HEK293 (cell line): ENCODE measurements around the gene SLC7A1.

Experiments used
- CTCF ChIA-PET: fragments of 350-600 bp; formaldehyde crosslinking; extraction: SDS; loops from one replicate; lab custom pipeline; 2021; ENCODE audit warnings: antibody characterized with exemption; lab: Yijun Ruan, JAX
- POLR2A ChIA-PET: fragments of 300-600 bp; formaldehyde crosslinking; extraction: SDS; loops from one replicate; lab custom pipeline; 2020; ENCODE audit warnings: antibody characterized with exemption, inconsistent platforms; lab: Yijun Ruan, JAX
- H3K27ac ChIP-seq: fragments of 200-500 bp; sonication (Bioruptor generic); 2 replicates; pipeline ENCODE4 v1.5.1; 2014; ENCODE audit warnings: low read depth, low read length, control low read depth, inconsistent platforms; ENCODE audit errors: extremely low read depth
- H3K36me3 ChIP-seq, 2 experiments: fragments of 200-500 bp in 1 of 2; sonication (Bioruptor generic) in 1 of 2; 1 replicate in 1 of 2; 2 replicates in 1 of 2; pipeline ENCODE4 v1.5.1; 2014 to 2017; ENCODE audit warnings: inconsistent platforms in 2 of 2, low read length in 2 of 2; ENCODE audit not compliant: control insufficient read depth in 2 of 2, insufficient read depth in 1 of 2
- H3K4me1 ChIP-seq: fragments of 200-500 bp; sonication (Bioruptor generic); 2 replicates; pipeline ENCODE4 v1.5.1; 2014; ENCODE audit warnings: mild to moderate bottlenecking, low read length, inconsistent platforms; ENCODE audit not compliant: control insufficient read depth, insufficient read depth
- H3K4me3 ChIP-seq: 2 replicates; pipeline ENCODE4 v1.5.1; 2011; ENCODE audit warnings: low read depth, mild to moderate bottlenecking, control low read depth, low read length, moderate library complexity
- H3K9me3 ChIP-seq: fragments of 200-500 bp; sonication (Bioruptor generic); 2 replicates; pipeline ENCODE4 v1.5.1; 2014; ENCODE audit warnings: low read depth, low read length, inconsistent platforms; ENCODE audit not compliant: control insufficient read depth, insufficient read depth
- EGR2 ChIP-seq: fragments of 450-650 bp; formaldehyde crosslinking; IDR thresholded peaks from 2 replicates; pipeline ENCODE4 v1.5.1; 2016; ENCODE audit warnings: low read depth, missing biosample characterization, missing genetic modification characterization
- MZF1 ChIP-seq: fragments of 450-650 bp; formaldehyde crosslinking; IDR thresholded peaks from 2 replicates; pipeline ENCODE4 v1.5.1; 2017; ENCODE audit warnings: missing biosample characterization, missing genetic modification characterization, borderline replicate concordance
- ZBTB17 ChIP-seq: fragments of 450-650 bp; formaldehyde crosslinking; IDR thresholded peaks from 2 replicates; pipeline ENCODE4 v1.5.1; 2016; ENCODE audit warnings: missing biosample characterization, missing genetic modification characterization
- ZFHX2 ChIP-seq: fragments of 450-650 bp; formaldehyde crosslinking; conservative IDR thresholded peaks from 2 replicates; pipeline ENCODE4 v1.5.1; 2016; ENCODE audit warnings: missing biosample characterization, missing genetic modification characterization
- ZFP41 ChIP-seq: fragments of 450-650 bp; formaldehyde crosslinking; IDR thresholded peaks from 2 replicates; pipeline ENCODE4 v1.5.1; 2016; ENCODE audit warnings: missing biosample characterization, missing genetic modification characterization, borderline replicate concordance
- ZNF211 ChIP-seq: fragments of 450-650 bp; formaldehyde crosslinking; IDR thresholded peaks from 2 replicates; pipeline ENCODE4 v1.5.1; 2016; ENCODE audit warnings: low read depth, missing biosample characterization, missing genetic modification characterization
- ZNF23 ChIP-seq: fragments of 450-650 bp; formaldehyde crosslinking; IDR thresholded peaks from 2 replicates; pipeline ENCODE4 v1.5.1; 2016; ENCODE audit warnings: missing biosample characterization, missing genetic modification characterization, borderline replicate concordance
- ZNF248 ChIP-seq: fragments of 450-650 bp; formaldehyde crosslinking; IDR thresholded peaks from 2 replicates; pipeline ENCODE4 v1.5.1; 2017; ENCODE audit warnings: missing biosample characterization, missing genetic modification characterization
- ZNF341 ChIP-seq: fragments of 450-650 bp; formaldehyde crosslinking; IDR thresholded peaks from 2 replicates; pipeline ENCODE4; 2016; ENCODE audit warnings: low read depth, missing biosample characterization, missing genetic modification characterization
- ZNF394 ChIP-seq: fragments of 450-650 bp; formaldehyde crosslinking; IDR thresholded peaks from 2 replicates; pipeline ENCODE4 v1.5.1; 2016; ENCODE audit warnings: missing biosample characterization, missing genetic modification characterization, mild to moderate bottlenecking, moderate library complexity, borderline replicate concordance
- ZNF529 ChIP-seq: fragments of 450-650 bp; formaldehyde crosslinking; IDR thresholded peaks from 2 replicates; pipeline ENCODE4 v1.5.1; 2017; ENCODE audit warnings: missing genetic modification characterization, missing biosample characterization; ENCODE audit not compliant: insufficient replicate concordance
- ZNF549 ChIP-seq: fragments of 450-650 bp; IDR thresholded peaks from 2 replicates; pipeline ENCODE4 v1.5.1; 2018; ENCODE audit warnings: missing biosample characterization, missing genetic modification characterization, mild to moderate bottlenecking, inconsistent platforms, moderate library complexity
- ZNF585B ChIP-seq: fragments of 450-650 bp; formaldehyde crosslinking; IDR thresholded peaks from 2 replicates; pipeline ENCODE4 v1.5.1; 2016; ENCODE audit warnings: missing biosample characterization, missing genetic modification characterization
- ZNF664 ChIP-seq: fragments of 450-650 bp; formaldehyde crosslinking; IDR thresholded peaks from 2 replicates; pipeline ENCODE4 v1.5.1; 2016; ENCODE audit warnings: missing biosample characterization, missing genetic modification characterization
- ZNF677 ChIP-seq: fragments of 450-650 bp; IDR thresholded peaks from 2 replicates; pipeline ENCODE4 v1.5.0; 2018; ENCODE audit warnings: missing biosample characterization, mild to moderate bottlenecking, missing genetic modification characterization, moderate library complexity
- ZNF747 ChIP-seq: fragments of 450-650 bp; formaldehyde crosslinking; IDR thresholded peaks from 2 replicates; pipeline ENCODE4 v1.5.1; 2016; ENCODE audit warnings: missing biosample characterization, missing genetic modification characterization
- ZNF777 ChIP-seq: fragments of 450-650 bp; formaldehyde crosslinking; IDR thresholded peaks from 2 replicates; pipeline ENCODE4 v1.5.1; 2017; ENCODE audit warnings: missing biosample characterization, missing genetic modification characterization, borderline replicate concordance
- ZXDB ChIP-seq: fragments of 450-650 bp; formaldehyde crosslinking; IDR thresholded peaks from 2 replicates; pipeline ENCODE4 v1.5.1; 2016; ENCODE audit warnings: missing biosample characterization, missing genetic modification characterization
- TF ChIP-seq, protein P1 (sequence below): fragments of 450-650 bp; formaldehyde crosslinking; IDR thresholded peaks from 2 replicates; pipeline ENCODE4 v1.5.1; 2016; ENCODE audit warnings: missing biosample characterization, missing genetic modification characterization
- TF ChIP-seq, protein P2 (sequence below): fragments of 450-650 bp; formaldehyde crosslinking; IDR thresholded peaks from 2 replicates; pipeline ENCODE4 v1.5.1; 2017; ENCODE audit warnings: missing biosample characterization, missing genetic modification characterization
- TF ChIP-seq, protein P3 (sequence below): fragments of 450-650 bp; formaldehyde crosslinking; IDR thresholded peaks from 2 replicates; pipeline ENCODE4 v1.5.1; 2016; ENCODE audit warnings: missing biosample characterization, missing genetic modification characterization
- TF ChIP-seq, protein P4 (sequence below): fragments of 450-650 bp; formaldehyde crosslinking; IDR thresholded peaks from 2 replicates; pipeline ENCODE4 v1.5.1; 2016; ENCODE audit warnings: missing biosample characterization, missing genetic modification characterization
- TF ChIP-seq, protein P5 (sequence below): fragments of 450-650 bp; formaldehyde crosslinking; IDR thresholded peaks from 2 replicates; pipeline ENCODE4 v1.5.1; 2016; ENCODE audit warnings: missing biosample characterization, missing genetic modification characterization
- TF ChIP-seq, protein P6 (sequence below): fragments of 450-650 bp; formaldehyde crosslinking; IDR thresholded peaks from 2 replicates; pipeline ENCODE4 v1.5.1; 2016; ENCODE audit warnings: missing biosample characterization, missing genetic modification characterization

Gene SLC7A1

DNA sequence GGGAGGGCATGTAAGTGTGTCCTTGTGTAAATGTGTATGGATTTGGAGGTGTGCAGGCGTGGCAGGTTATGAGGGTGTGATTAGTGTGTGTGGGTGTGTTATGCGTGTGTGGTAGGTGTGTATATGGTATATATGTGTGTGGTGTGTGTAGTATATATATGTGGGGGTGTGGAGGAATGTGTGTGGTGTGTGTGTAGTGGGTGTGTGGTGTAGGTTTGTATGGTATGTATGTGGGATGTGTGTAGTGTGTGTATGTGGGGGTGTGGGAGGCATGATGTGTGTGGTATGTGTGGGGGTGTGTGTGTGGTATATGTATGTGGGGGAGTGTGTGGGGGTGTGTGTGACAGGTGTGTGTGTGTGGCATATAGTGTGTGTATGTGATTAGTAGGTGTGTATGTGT lies 104.2 kb downstream of the SLC7A1 start:
- CTCF ChIA-PET = no interaction called here
- Histone ChIP-seq H3K9me3 (no peaks in the 10 kb centered on the region), H3K4me3 (no peak overlapping the region), H3K36me3 (no peaks in the 10 kb centered on the region), H3K27ac (no peak overlapping the region), H3K4me1 (no peaks in the 10 kb centered on the region)
- POLR2A ChIA-PET = no interaction called here
- TF ChIP-seq MZF1 (tag by site-specific recombination) (no peak), ZNF248 (tag by site-specific recombination) (no peak), ZFHX2 (tag by site-specific recombination) (peak; percentile 96), ZNF664 (tag by site-specific recombination) (no peak), ZNF23 (tag by site-specific recombination) (no peak), ZNF211 (tag by site-specific recombination) (peak; percentile 55; the same call in 1 of the 2 replicates), EGR2 (tag by site-specific recombination) (peak; percentile 95), ZNF677 (tag by site-specific recombination) (no peak), ZNF394 (tag by site-specific recombination) (no peak), ZNF777 (no peak), ZNF549 (no peak)
- TF ChIP-seq, protein P1, sequence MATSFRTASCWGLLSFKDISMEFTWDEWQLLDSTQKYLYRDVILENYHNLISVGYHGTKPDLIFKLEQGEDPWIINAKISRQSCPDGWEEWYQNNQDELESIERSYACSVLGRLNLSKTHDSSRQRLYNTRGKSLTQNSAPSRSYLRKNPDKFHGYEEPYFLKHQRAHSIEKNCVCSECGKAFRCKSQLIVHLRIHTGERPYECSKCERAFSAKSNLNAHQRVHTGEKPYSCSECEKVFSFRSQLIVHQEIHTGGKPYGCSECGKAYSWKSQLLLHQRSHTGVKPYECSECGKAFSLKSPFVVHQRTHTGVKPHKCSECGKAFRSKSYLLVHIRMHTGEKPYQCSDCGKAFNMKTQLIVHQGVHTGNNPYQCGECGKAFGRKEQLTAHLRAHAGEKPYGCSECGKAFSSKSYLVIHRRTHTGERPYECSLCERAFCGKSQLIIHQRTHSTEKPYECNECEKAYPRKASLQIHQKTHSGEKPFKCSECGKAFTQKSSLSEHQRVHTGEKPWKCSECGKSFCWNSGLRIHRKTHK (tag by site-specific recombination) = no peak
- TF ChIP-seq, protein P2, sequence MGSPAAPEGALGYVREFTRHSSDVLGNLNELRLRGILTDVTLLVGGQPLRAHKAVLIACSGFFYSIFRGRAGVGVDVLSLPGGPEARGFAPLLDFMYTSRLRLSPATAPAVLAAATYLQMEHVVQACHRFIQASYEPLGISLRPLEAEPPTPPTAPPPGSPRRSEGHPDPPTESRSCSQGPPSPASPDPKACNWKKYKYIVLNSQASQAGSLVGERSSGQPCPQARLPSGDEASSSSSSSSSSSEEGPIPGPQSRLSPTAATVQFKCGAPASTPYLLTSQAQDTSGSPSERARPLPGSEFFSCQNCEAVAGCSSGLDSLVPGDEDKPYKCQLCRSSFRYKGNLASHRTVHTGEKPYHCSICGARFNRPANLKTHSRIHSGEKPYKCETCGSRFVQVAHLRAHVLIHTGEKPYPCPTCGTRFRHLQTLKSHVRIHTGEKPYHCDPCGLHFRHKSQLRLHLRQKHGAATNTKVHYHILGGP (tag by site-specific recombination) = no peak
- TF ChIP-seq, protein P3, sequence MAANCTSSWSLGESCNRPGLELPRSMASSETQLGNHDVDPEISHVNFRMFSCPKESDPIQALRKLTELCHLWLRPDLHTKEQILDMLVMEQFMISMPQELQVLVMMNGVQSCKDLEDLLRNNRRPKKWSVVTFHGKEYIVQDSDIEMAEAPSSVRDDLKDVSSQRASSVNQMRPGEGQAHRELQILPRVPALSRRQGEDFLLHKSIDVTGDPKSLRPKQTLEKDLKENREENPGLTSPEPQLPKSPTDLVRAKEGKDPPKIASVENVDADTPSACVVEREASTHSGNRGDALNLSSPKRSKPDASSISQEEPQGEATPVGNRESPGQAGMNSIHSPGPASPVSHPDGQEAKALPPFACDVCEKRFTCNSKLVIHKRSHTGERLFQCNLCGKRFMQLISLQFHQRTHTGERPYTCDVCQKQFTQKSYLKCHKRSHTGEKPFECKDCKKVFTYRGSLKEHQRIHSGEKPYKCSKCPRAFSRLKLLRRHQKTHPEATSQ (tag by site-specific recombination) = no peak
- TF ChIP-seq, protein P4, sequence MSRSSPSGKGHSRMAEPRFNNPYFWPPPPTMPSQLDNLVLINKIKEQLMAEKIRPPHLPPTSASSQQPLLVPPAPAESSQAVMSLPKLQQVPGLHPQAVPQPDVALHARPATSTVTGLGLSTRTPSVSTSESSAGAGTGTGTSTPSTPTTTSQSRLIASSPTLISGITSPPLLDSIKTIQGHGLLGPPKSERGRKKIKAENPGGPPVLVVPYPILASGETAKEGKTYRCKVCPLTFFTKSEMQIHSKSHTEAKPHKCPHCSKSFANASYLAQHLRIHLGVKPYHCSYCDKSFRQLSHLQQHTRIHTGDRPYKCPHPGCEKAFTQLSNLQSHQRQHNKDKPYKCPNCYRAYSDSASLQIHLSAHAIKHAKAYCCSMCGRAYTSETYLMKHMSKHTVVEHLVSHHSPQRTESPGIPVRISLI (tag by site-specific recombination) = no peak
- TF ChIP-seq, protein P5, sequence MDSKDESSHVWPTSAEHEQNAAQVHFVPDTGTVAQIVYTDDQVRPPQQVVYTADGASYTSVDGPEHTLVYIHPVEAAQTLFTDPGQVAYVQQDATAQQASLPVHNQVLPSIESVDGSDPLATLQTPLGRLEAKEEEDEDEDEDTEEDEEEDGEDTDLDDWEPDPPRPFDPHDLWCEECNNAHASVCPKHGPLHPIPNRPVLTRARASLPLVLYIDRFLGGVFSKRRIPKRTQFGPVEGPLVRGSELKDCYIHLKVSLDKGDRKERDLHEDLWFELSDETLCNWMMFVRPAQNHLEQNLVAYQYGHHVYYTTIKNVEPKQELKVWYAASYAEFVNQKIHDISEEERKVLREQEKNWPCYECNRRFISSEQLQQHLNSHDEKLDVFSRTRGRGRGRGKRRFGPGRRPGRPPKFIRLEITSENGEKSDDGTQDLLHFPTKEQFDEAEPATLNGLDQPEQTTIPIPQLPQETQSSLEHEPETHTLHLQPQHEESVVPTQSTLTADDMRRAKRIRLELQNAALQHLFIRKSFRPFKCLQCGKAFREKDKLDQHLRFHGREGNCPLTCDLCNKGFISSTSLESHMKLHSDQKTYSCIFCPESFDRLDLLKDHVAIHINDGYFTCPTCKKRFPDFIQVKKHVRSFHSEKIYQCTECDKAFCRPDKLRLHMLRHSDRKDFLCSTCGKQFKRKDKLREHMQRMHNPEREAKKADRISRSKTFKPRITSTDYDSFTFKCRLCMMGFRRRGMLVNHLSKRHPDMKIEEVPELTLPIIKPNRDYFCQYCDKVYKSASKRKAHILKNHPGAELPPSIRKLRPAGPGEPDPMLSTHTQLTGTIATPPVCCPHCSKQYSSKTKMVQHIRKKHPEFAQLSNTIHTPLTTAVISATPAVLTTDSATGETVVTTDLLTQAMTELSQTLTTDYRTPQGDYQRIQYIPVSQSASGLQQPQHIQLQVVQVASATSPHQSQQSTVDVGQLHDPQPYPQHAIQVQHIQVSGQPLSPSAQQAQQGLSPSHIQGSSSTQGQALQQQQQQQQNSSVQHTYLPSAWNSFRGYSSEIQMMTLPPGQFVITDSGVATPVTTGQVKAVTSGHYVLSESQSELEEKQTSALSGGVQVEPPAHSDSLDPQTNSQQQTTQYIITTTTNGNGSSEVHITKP = no peak

DNA sequence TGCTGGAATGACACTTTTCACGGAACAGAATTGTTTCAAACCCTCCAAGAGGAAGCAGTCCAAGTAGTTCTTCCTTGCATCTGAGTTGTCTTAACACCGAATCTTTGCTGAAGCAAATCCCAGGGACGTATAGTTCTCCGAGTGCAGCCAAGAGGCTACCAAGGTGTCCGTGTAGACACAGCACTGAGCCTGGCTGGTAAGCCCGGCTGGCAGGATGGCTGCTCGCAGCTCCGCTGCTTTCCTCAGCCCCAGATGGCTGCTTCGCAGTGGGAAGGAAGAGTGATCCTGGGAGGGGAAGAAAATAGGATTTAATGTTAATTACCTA lies 105.0 kb downstream of the SLC7A1 start:
- Histone ChIP-seq H3K4me1 (no peaks in the 10 kb centered on the region), H3K36me3 (no peaks in the 10 kb centered on the region), H3K9me3 (no peaks in the 10 kb centered on the region), H3K27ac (no peak overlapping the region), H3K4me3 (no peak overlapping the region)
- CTCF ChIA-PET = no interaction called here
- POLR2A ChIA-PET = no interaction called here
- TF ChIP-seq ZBTB17 (tag by site-specific recombination) (no peak), ZNF747 (tag by site-specific recombination) (no peak), ZNF341 (no peak), ZFP41 (no peak), ZNF529 (tag by site-specific recombination) (no peak), ZXDB (tag by site-specific recombination) (no peak), ZNF585B (no peak)
- TF ChIP-seq, protein P4 (tag by site-specific recombination) = no peak
- TF ChIP-seq, protein P6, sequence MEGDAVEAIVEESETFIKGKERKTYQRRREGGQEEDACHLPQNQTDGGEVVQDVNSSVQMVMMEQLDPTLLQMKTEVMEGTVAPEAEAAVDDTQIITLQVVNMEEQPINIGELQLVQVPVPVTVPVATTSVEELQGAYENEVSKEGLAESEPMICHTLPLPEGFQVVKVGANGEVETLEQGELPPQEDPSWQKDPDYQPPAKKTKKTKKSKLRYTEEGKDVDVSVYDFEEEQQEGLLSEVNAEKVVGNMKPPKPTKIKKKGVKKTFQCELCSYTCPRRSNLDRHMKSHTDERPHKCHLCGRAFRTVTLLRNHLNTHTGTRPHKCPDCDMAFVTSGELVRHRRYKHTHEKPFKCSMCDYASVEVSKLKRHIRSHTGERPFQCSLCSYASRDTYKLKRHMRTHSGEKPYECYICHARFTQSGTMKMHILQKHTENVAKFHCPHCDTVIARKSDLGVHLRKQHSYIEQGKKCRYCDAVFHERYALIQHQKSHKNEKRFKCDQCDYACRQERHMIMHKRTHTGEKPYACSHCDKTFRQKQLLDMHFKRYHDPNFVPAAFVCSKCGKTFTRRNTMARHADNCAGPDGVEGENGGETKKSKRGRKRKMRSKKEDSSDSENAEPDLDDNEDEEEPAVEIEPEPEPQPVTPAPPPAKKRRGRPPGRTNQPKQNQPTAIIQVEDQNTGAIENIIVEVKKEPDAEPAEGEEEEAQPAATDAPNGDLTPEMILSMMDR (tag by site-specific recombination) = no peak
